ENCODE results near the gene LRP5. TPM values are rescaled to one million over a fixed set of nuclear protein-coding genes. Genes with fewer than 3 reads are reported as not detected.
A peak's percentile ranks its signal among the peaks of the same experiment; 100 is the strongest.

LRP5 gene
- polyA plus RNA-seq, 3 donors from 2014 or later = 0.03 to 1.2 (median 0.66) TPM

GRCh38 chr11:68306636-68307035 lies 5.8 kb upstream of the LRP5 start:
- H3K9me3 Mint-ChIP-seq = no peaks in the 10 kb centered on the region
- H3K27ac Mint-ChIP-seq = peak overlapping the region in 1 of 6 donors; percentile 44
- no peak overlapping the region for H3K4me3 Mint-ChIP-seq

GRCh38 chr11:68308068-68308467 lies 4.3 kb upstream of the LRP5 start:
- Mint-ChIP-seq H3K27ac (no peak overlapping the region), H3K36me3 (no peaks in the 10 kb centered on the region), H3K27me3 (ENCODE audit: low read depth in 3 of 3) (peaks cover 2 to 3% (median 3%) of the 10 kb centered on the region in 3 donors), H3K4me3 (no peak overlapping the region), H3K9me3 (no peaks in the 10 kb centered on the region), H3K4me1 (peaks cover 0 to 9% of the 10 kb centered on the region in 2 donors)
- DNase-seq = no peak

More at GRCh38 chr11:68306636-68307035, 5.8 kb upstream of the LRP5 start:
- H3K27me3 Mint-ChIP-seq (ENCODE audit: low read depth in 3 of 3) = peaks cover 2 to 3% (median 3%) of the 10 kb centered on the region in 3 donors
- no peak for DNase-seq
- H3K36me3 Mint-ChIP-seq = no peaks in the 10 kb centered on the region
- peaks cover 0 to 7% of the 10 kb centered on the region in 2 donors for H3K4me1 Mint-ChIP-seq

- no peak for DNase-seq
- H3K27ac Mint-ChIP-seq = peak overlapping the region in 1 of 6 donors; percentile 4
- peak overlapping the region in 4 of 5 donors; percentile 3 to 31 (median 22) for H3K4me3 Mint-ChIP-seq
- peaks cover 9 to 13% (median 12%) of the 10 kb centered on the region in 3 donors for H3K27me3 Mint-ChIP-seq (ENCODE audit: low read depth in 3 of 3)
- H3K36me3 Mint-ChIP-seq = no peaks in the 10 kb centered on the region
- peaks cover 8 to 18% of the 10 kb centered on the region in 2 donors for H3K4me1 Mint-ChIP-seq
- no peaks in the 10 kb centered on the region for H3K9me3 Mint-ChIP-seq
Observed at GRCh38 chr11:68309621-68310185, 2.7 kb upstream of the LRP5 start.

GRCh38 chr11:68311160-68312116 lies 953 bp upstream of the LRP5 start:
- no peak for DNase-seq
- H3K36me3 Mint-ChIP-seq = no peaks in the 10 kb centered on the region
- H3K4me1 Mint-ChIP-seq = peaks cover 8 to 15% of the 10 kb centered on the region in 2 donors
- H3K27me3 Mint-ChIP-seq (ENCODE audit: low read depth in 3 of 3) = peaks cover 10 to 24% (median 15%) of the 10 kb centered on the region in 3 donors
- no peaks in the 10 kb centered on the region for H3K9me3 Mint-ChIP-seq
- H3K4me3 Mint-ChIP-seq = peak overlapping the region; percentile 69 to 83 (median 75)
- H3K27ac Mint-ChIP-seq = peak overlapping the region in 1 of 6 donors; percentile 78

- DNase-seq = no peak
- H3K27me3 Mint-ChIP-seq (ENCODE audit: low read depth in 3 of 3) = peaks cover 12 to 27% (median 15%) of the 10 kb centered on the region in 3 donors
- H3K36me3 Mint-ChIP-seq = no peaks in the 10 kb centered on the region
- H3K4me3 Mint-ChIP-seq = peak overlapping the region; percentile 77 to 83 (median 79)
- peak overlapping the region in 1 of 6 donors; percentile 69 for H3K27ac Mint-ChIP-seq
- peaks cover 8 to 15% of the 10 kb centered on the region in 2 donors for H3K4me1 Mint-ChIP-seq
- no peaks in the 10 kb centered on the region for H3K9me3 Mint-ChIP-seq
Observed at GRCh38 chr11:68312780-68313573, 586 bp downstream of the LRP5 start.

GRCh38 chr11:68313574-68314202 lies 1.3 kb downstream of the LRP5 start:
- Mint-ChIP-seq H3K27me3 (ENCODE audit: low read depth in 3 of 3) (peaks cover 12 to 27% (median 15%) of the 10 kb centered on the region in 3 donors), H3K9me3 (no peaks in the 10 kb centered on the region), H3K4me1 (peaks cover 8 to 15% of the 10 kb centered on the region in 2 donors), H3K36me3 (no peaks in the 10 kb centered on the region), H3K27ac (peak overlapping the region in 1 of 6 donors; percentile 69), H3K4me3 (peak overlapping the region; percentile 77 to 83 (median 79))
- DNase-seq = no peak

- Mint-ChIP-seq H3K4me1 (peaks cover 8 to 15% of the 10 kb centered on the region in 2 donors), H3K9me3 (no peaks in the 10 kb centered on the region), H3K27me3 (ENCODE audit: low read depth in 3 of 3) (peaks cover 12 to 27% (median 17%) of the 10 kb centered on the region in 3 donors), H3K27ac (no peak overlapping the region), H3K36me3 (no peaks in the 10 kb centered on the region), H3K4me3 (peak overlapping the region; percentile 17 to 83 (median 79))
- DNase-seq = no peak
Observed at GRCh38 chr11:68314203-68315170, 2.1 kb downstream of the LRP5 start.

GRCh38 chr11:68315171-68315920 lies 3.0 kb downstream of the LRP5 start:
- Mint-ChIP-seq H3K27ac (no peak overlapping the region), H3K36me3 (no peaks in the 10 kb centered on the region), H3K4me1 (peaks cover 8 to 13% of the 10 kb centered on the region in 2 donors), H3K27me3 (ENCODE audit: low read depth in 3 of 3) (peaks cover 12 to 27% (median 17%) of the 10 kb centered on the region in 3 donors), H3K4me3 (peak overlapping the region in 3 of 5 donors; percentile 8 to 42 (median 35)), H3K9me3 (no peaks in the 10 kb centered on the region)
- no peak for DNase-seq

GRCh38 chr11:68317147-68317785 lies 4.9 kb downstream of the LRP5 start:
- Mint-ChIP-seq H3K4me1 (peaks cover 8 to 9% of the 10 kb centered on the region in 2 donors), H3K36me3 (no peaks in the 10 kb centered on the region), H3K27ac (no peak overlapping the region), H3K27me3 (ENCODE audit: low read depth in 3 of 3) (peaks cover 10 to 27% (median 13%) of the 10 kb centered on the region in 3 donors), H3K9me3 (no peaks in the 10 kb centered on the region), H3K4me3 (no peak overlapping the region)
- DNase-seq = no peak

GRCh38 chr11:68321293-68322051 lies 9.1 kb downstream of the LRP5 start:
- H3K9me3 Mint-ChIP-seq = no peaks in the 10 kb centered on the region
- no peaks in the 10 kb centered on the region for H3K36me3 Mint-ChIP-seq
- peaks cover 2 to 6% (median 4%) of the 10 kb centered on the region in 3 donors for H3K27me3 Mint-ChIP-seq (ENCODE audit: low read depth in 3 of 3)
- no peaks in the 10 kb centered on the region for H3K4me1 Mint-ChIP-seq
- no peak overlapping the region for H3K27ac Mint-ChIP-seq
- H3K4me3 Mint-ChIP-seq = no peak overlapping the region
- no peak for DNase-seq

- H3K27ac Mint-ChIP-seq = no peak overlapping the region
Observed at GRCh38 chr11:68322052-68322430, 9.7 kb downstream of the LRP5 start.

More at GRCh38 chr11:68322052-68322430, 9.7 kb downstream of the LRP5 start:
- Mint-ChIP-seq H3K36me3 (no peaks in the 10 kb centered on the region), H3K9me3 (no peaks in the 10 kb centered on the region), H3K4me1 (no peaks in the 10 kb centered on the region), H3K4me3 (no peak overlapping the region), H3K27me3 (ENCODE audit: low read depth in 3 of 3) (peaks cover 2 to 4% (median 3%) of the 10 kb centered on the region in 3 donors)
- no peak for DNase-seq

Data from immature natural killer cell (primary cell).